HEK293 (cell line): ENCODE measurements around the gene FOSL1.
A peak's percentile ranks its signal among the peaks of the same experiment; 100 is the strongest.

Experiments
- GLI4 ChIP-seq: fragments of 450-650 bp; formaldehyde crosslinking; IDR thresholded peaks from 2 replicates; pipeline ENCODE4 v1.5.1; 2016; ENCODE audit warnings: missing biosample characterization, missing genetic modification characterization
- HOXC10 ChIP-seq: sonication (generic); formaldehyde crosslinking; IDR thresholded peaks from 2 replicates; pipeline ENCODE4 v1.8.1; 2023; ENCODE audit warnings: mild to moderate bottlenecking, missing genetic modification reagents
- KLF9 ChIP-seq: fragments of 450-650 bp; formaldehyde crosslinking; IDR thresholded peaks from 2 replicates; pipeline ENCODE4 v1.5.1; 2016; ENCODE audit warnings: missing biosample characterization, missing genetic modification characterization, low read depth
- PRDM10 ChIP-seq: fragments of 450-650 bp; formaldehyde crosslinking; IDR thresholded peaks from 2 replicates; pipeline ENCODE4 v1.5.1; 2016; ENCODE audit warnings: missing biosample characterization, missing genetic modification characterization
- SCRT2 ChIP-seq: fragments of 450-650 bp; formaldehyde crosslinking; IDR thresholded peaks from 2 replicates; pipeline ENCODE4 v1.5.1; 2016; ENCODE audit warnings: missing biosample characterization, missing genetic modification characterization
- SP2 ChIP-seq: fragments of 450-650 bp; formaldehyde crosslinking; IDR thresholded peaks from 2 replicates; pipeline ENCODE4 v1.5.1; 2016; ENCODE audit warnings: missing biosample characterization, missing genetic modification characterization
- SP3 ChIP-seq: fragments of 450-650 bp; formaldehyde crosslinking; IDR thresholded peaks from 2 replicates; pipeline ENCODE4 v1.5.1; 2016; ENCODE audit warnings: missing biosample characterization, missing genetic modification characterization
- YY1 ChIP-seq: fragments of 450-650 bp; formaldehyde crosslinking; IDR thresholded peaks from 2 replicates; pipeline ENCODE4 v1.5.1; 2018; ENCODE audit warnings: missing biosample characterization, missing genetic modification characterization
- ZBTB20 ChIP-seq: fragments of 450-650 bp; formaldehyde crosslinking; IDR thresholded peaks from 2 replicates; pipeline ENCODE4 v1.5.1; 2016; ENCODE audit warnings: missing biosample characterization, missing genetic modification characterization
- ZEB2 ChIP-seq: fragments of 450-650 bp; formaldehyde crosslinking; IDR thresholded peaks from 2 replicates; pipeline ENCODE4 v1.5.1; 2016; ENCODE audit warnings: missing biosample characterization, missing genetic modification characterization
- ZFHX2 ChIP-seq: fragments of 450-650 bp; formaldehyde crosslinking; conservative IDR thresholded peaks from 2 replicates; pipeline ENCODE4 v1.5.1; 2016; ENCODE audit warnings: missing biosample characterization, missing genetic modification characterization
- ZNF16 ChIP-seq: fragments of 450-650 bp; formaldehyde crosslinking; IDR thresholded peaks from 2 replicates; pipeline ENCODE4 v1.5.1; 2016; ENCODE audit warnings: low read depth, missing biosample characterization, missing genetic modification characterization
- ZNF202 ChIP-seq: fragments of 450-650 bp; formaldehyde crosslinking; IDR thresholded peaks from 2 replicates; pipeline ENCODE4 v1.5.1; 2016; ENCODE audit warnings: missing biosample characterization, missing genetic modification characterization, borderline replicate concordance
- ZNF221 ChIP-seq: fragments of 450-650 bp; formaldehyde crosslinking; IDR thresholded peaks from 2 replicates; pipeline ENCODE4 v1.5.1; 2017; ENCODE audit warnings: missing biosample characterization, missing genetic modification characterization, borderline replicate concordance
- ZNF239 ChIP-seq: fragments of 450-650 bp; formaldehyde crosslinking; IDR thresholded peaks from 2 replicates; pipeline ENCODE4 v1.5.1; 2016; ENCODE audit warnings: missing biosample characterization, missing genetic modification characterization
- ZNF274 ChIP-seq, 2 experiments: fragments of 200-500 bp in 1 of 2; fragments of 450-650 bp in 1 of 2; sonication (Bioruptor generic) in 1 of 2; formaldehyde crosslinking in 1 of 2; IDR thresholded peaks; 2 replicates each; pipeline versions ENCODE4 v1.5.1 to v1.6.1; 2014 to 2016; ENCODE audit warnings: borderline replicate concordance in 1 of 2, inconsistent platforms in 1 of 2, low read length in 1 of 2, missing biosample characterization in 1 of 2, missing genetic modification characterization in 1 of 2
- ZNF311 ChIP-seq: fragments of 450-650 bp; formaldehyde crosslinking; IDR thresholded peaks from 2 replicates; pipeline ENCODE4 v1.5.1; 2017; ENCODE audit warnings: missing biosample characterization, missing genetic modification characterization, borderline replicate concordance
- ZNF335 ChIP-seq: fragments of 450-650 bp; formaldehyde crosslinking; conservative IDR thresholded peaks from 2 replicates; pipeline ENCODE4 v1.5.1; 2016; ENCODE audit warnings: missing biosample characterization, missing genetic modification characterization
- ZNF341 ChIP-seq: fragments of 450-650 bp; formaldehyde crosslinking; IDR thresholded peaks from 2 replicates; pipeline ENCODE4; 2016; ENCODE audit warnings: low read depth, missing biosample characterization, missing genetic modification characterization
- ZNF433 ChIP-seq: fragments of 450-650 bp; formaldehyde crosslinking; IDR thresholded peaks from 2 replicates; pipeline ENCODE4 v1.5.1; 2016; ENCODE audit warnings: missing biosample characterization, missing genetic modification characterization, low read depth
- ZNF629 ChIP-seq: fragments of 450-650 bp; formaldehyde crosslinking; IDR thresholded peaks from 2 replicates; pipeline ENCODE4 v1.5.1; 2017; ENCODE audit warnings: missing biosample characterization, missing genetic modification characterization
- ZNF692 ChIP-seq: fragments of 450-650 bp; formaldehyde crosslinking; IDR thresholded peaks from 2 replicates; pipeline ENCODE4 v1.5.1; 2016; ENCODE audit warnings: missing biosample characterization, missing genetic modification characterization
- ZNF701 ChIP-seq: fragments of 450-650 bp; formaldehyde crosslinking; IDR thresholded peaks from 2 replicates; pipeline ENCODE4 v1.5.1; 2016; ENCODE audit warnings: missing biosample characterization, missing genetic modification characterization
- ZNF830 ChIP-seq: fragments of 450-650 bp; IDR thresholded peaks from 2 replicates; pipeline ENCODE4 v1.5.0; 2018; ENCODE audit warnings: missing biosample characterization, missing genetic modification characterization, low read depth, mild to moderate bottlenecking, moderate library complexity
- ZSCAN18 ChIP-seq: fragments of 450-650 bp; formaldehyde crosslinking; IDR thresholded peaks from 2 replicates; pipeline ENCODE4 v1.5.1; 2016; ENCODE audit warnings: missing biosample characterization, missing genetic modification characterization
- TF ChIP-seq, protein P1 (sequence below): fragments of 450-650 bp; formaldehyde crosslinking; IDR thresholded peaks from 2 replicates; pipeline ENCODE4 v1.5.1; 2016; ENCODE audit warnings: missing biosample characterization, missing genetic modification characterization
- TF ChIP-seq, protein P2 (sequence below): fragments of 450-650 bp; formaldehyde crosslinking; IDR thresholded peaks from 2 replicates; pipeline ENCODE4 v1.5.1; 2016; ENCODE audit warnings: missing biosample characterization, missing genetic modification characterization

FOSL1 gene

GRCh38 chr11:65919573-65920371 is 19.6 kb upstream of the FOSL1 start (continued):
- TF ChIP-seq GLI4 (tag by site-specific recombination) (no peak), ZNF221 (tag by site-specific recombination) (no peak), ZNF701 (tag by site-specific recombination) (no peak), ZNF239 (no peak), ZNF629 (tag by site-specific recombination) (0 out of 2 replicates have a peak, but pooled peaks have one; percentile 1), ZFHX2 (tag by site-specific recombination) (peak; percentile 67), HOXC10 (CRISPR knock-in tag) (0 out of 2 replicates have a peak, but pooled peaks have one; percentile 22), SCRT2 (tag by site-specific recombination) (peak; percentile 68; the same call in 1 of the 2 replicates), ZNF433 (no peak), ZNF16 (no peak), ZSCAN18 (tag by site-specific recombination) (no peak), YY1 (tag by site-specific recombination) (0 out of 2 replicates have a peak, but pooled peaks have one; percentile 2), ZNF830 (tag by site-specific recombination) (no peak), ZNF311 (no peak), ZEB2 (tag by site-specific recombination) (no peak), KLF9 (tag by site-specific recombination) (peak; percentile 75), ZNF341 (peak; percentile 35; the same call in 1 of the 2 replicates), ZNF274 (IDR thresholded peaks at IDR 0.05; ENCODE audit: low read length) (no peak), ZNF274 (tag by site-specific recombination; IDR thresholded peaks at IDR 0.05; ENCODE audit: borderline replicate concordance) (no peak), ZNF202 (tag by site-specific recombination) (no peak), SP3 (tag by site-specific recombination) (peak; percentile 60; the same call in 1 of the 2 replicates), PRDM10 (no peak), ZNF692 (tag by site-specific recombination) (peak; percentile 67; the same call in 1 of the 2 replicates), ZNF335 (tag by site-specific recombination) (peak; percentile 92), SP2 (peak; percentile 54), ZBTB20 (peak; percentile 76; the same call in 1 of the 2 replicates)
- TF ChIP-seq, protein P1, sequence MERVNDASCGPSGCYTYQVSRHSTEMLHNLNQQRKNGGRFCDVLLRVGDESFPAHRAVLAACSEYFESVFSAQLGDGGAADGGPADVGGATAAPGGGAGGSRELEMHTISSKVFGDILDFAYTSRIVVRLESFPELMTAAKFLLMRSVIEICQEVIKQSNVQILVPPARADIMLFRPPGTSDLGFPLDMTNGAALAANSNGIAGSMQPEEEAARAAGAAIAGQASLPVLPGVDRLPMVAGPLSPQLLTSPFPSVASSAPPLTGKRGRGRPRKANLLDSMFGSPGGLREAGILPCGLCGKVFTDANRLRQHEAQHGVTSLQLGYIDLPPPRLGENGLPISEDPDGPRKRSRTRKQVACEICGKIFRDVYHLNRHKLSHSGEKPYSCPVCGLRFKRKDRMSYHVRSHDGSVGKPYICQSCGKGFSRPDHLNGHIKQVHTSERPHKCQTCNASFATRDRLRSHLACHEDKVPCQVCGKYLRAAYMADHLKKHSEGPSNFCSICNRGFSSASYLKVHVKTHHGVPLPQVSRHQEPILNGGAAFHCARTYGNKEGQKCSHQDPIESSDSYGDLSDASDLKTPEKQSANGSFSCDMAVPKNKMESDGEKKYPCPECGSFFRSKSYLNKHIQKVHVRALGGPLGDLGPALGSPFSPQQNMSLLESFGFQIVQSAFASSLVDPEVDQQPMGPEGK: peak; percentile 12; the same call in 1 of the 2 replicates
- TF ChIP-seq, protein P2, sequence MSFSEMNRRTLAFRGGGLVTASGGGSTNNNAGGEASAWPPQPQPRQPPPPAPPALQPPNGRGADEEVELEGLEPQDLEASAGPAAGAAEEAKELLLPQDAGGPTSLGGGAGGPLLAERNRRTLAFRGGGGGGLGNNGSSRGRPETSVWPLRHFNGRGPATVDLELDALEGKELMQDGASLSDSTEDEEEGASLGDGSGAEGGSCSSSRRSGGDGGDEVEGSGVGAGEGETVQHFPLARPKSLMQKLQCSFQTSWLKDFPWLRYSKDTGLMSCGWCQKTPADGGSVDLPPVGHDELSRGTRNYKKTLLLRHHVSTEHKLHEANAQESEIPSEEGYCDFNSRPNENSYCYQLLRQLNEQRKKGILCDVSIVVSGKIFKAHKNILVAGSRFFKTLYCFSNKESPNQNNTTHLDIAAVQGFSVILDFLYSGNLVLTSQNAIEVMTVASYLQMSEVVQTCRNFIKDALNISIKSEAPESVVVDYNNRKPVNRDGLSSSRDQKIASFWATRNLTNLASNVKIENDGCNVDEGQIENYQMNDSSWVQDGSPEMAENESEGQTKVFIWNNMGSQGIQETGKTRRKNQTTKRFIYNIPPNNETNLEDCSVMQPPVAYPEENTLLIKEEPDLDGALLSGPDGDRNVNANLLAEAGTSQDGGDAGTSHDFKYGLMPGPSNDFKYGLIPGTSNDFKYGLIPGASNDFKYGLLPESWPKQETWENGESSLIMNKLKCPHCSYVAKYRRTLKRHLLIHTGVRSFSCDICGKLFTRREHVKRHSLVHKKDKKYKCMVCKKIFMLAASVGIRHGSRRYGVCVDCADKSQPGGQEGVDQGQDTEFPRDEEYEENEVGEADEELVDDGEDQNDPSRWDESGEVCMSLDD: no peak
